Breast epithelium (tissue), 3 donors: ENCODE results near the gene ARHGAP10.

Experiments
- CTCF ChIP-seq, 3 donors: fragments of 450-650 bp; IDR thresholded peaks; one replicate each; pipeline ENCODE4 v1.5.1; 2016 to 2017; ENCODE audit warnings: antibody characterized with exemption in 3 of 3, mild to moderate bottlenecking in 3 of 3, moderate library complexity in 3 of 3
- POLR2A ChIP-seq: fragments of 450-650 bp; IDR thresholded peaks from one replicate; pipeline ENCODE4 v1.6.1; 2016; ENCODE audit warnings: antibody characterized with exemption, mild to moderate bottlenecking, moderate library complexity

GRCh38 chr4:148023512-148024181 is 291.8 kb downstream of the ARHGAP10 start:
- TF ChIP-seq CTCF (IDR thresholded peaks at IDR 0.05) (no peak), POLR2A (no peak)
